Astrocyte of the spinal cord (primary cell): ENCODE measurements around the gene EFHC2.

Experiments
- DNase-seq: peaks from one replicate; pipeline ENCODE4 v3.0.0; 2011; ENCODE audit warnings: low read depth, low spot score
- H3K4me3 ChIP-seq: 2 replicates; pipeline ENCODE4 v1.5.1; 2011; ENCODE audit warnings: low read depth, mild to moderate bottlenecking, low read length, moderate library complexity
- CTCF ChIP-seq: IDR thresholded peaks from 2 replicates; pipeline ENCODE4 v1.5.1; 2012; ENCODE audit warnings: low read depth, mild to moderate bottlenecking, low read length, inconsistent platforms
- in situ Hi-C: cut with HindIII; loops from 2 replicates; pipeline ENCODE4 v1.10.0; 2017; ENCODE audit warnings: low sequenced_read_pairs

The EFHC2 gene

GRCh38 chrX:44130189-44130588 is 213.3 kb downstream of the EFHC2 start:
- TF ChIP-seq CTCF: no peak
- in situ Hi-C loops: no loop called here
- DNase-seq: no peak
- H3K4me3 ChIP-seq: no peak overlapping the region

DNA sequence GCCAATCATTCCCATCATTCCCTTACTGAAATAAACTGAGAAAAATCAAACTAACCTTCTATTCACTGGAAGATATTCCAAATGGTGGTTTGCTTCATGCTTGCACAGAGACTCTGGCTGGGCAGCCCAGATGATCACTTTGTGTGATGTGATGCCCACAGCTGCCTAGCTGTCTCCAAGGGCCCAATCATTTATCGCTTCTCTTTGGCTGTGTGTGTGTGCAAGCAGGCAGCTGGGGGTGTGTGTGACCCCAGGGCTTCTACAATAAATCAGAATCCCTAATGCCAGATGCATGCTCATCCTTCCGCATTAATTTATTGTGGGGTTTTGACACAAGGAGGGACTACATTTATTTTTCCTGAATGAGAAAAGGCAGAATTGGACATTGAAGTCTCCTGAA is 230.1 kb downstream of the EFHC2 start:
- in situ Hi-C loops: no loop called here
- no peak for TF ChIP-seq CTCF
- no peak for DNase-seq
- H3K4me3 ChIP-seq: no peak overlapping the region

DNA sequence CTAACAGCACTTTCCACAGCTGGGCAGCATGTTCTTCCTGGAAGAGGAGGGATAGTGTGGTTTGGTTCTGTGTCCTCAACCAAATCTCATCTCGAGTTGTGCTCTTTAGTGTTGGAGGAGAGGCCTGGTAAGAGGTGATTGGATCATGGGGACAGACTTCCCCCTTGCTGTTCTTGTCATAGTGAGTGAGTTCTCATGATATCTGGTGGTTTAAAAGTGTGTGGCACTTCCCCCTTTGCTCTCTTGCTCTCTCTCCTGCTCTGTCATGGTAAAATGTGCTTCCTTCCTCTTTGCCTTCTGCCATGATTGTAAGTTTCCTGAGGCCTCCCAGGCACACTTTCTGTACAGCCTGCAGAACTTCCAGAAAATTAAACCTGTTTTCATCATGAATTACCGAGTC is 236.6 kb downstream of the EFHC2 start:
- TF ChIP-seq CTCF: no peak
- in situ Hi-C loops: no loop called here
- H3K4me3 ChIP-seq: no peak overlapping the region
- no peak for DNase-seq

GRCh38 chrX:44105228-44105913 is 238.1 kb downstream of the EFHC2 start:
- in situ Hi-C loops: no loop called here
- DNase-seq: no peak
- TF ChIP-seq CTCF: no peak
- no peak overlapping the region for H3K4me3 ChIP-seq

GRCh38 chrX:44104699-44105098 is 238.8 kb downstream of the EFHC2 start:
- in situ Hi-C loops: no loop called here
- TF ChIP-seq CTCF: no peak
- no peak for DNase-seq
- H3K4me3 ChIP-seq: no peak overlapping the region

DNA sequence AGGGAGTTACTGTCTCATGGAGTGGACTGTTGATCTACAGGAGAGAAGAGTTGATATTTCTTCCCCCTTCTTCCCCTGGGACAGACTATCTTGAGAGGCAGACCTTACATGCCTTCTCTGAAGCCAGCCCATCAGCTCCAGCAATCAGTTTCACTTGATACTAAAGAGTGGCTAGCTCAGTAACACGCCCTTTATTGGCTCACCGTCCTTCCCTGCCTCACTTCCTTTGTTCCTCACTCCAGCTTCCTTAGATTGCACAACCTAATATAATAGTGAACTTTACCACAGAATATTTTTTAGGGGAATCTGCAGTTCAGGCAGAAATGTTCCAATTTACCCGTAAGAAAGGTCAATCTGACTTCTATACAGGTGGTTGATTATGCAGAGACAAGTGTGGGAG is 242.2 kb downstream of the EFHC2 start:
- in situ Hi-C loops: no loop called here
- no peak for DNase-seq
- TF ChIP-seq CTCF: no peak
- no peak overlapping the region for H3K4me3 ChIP-seq
